ENCODE measurements around the gene NAA16.
"Not testable (repeated sequence)": the region's sequence is repeated elsewhere in the genome, so short reads cannot be mapped to it uniquely, and the experiment has no call there.

DNA sequence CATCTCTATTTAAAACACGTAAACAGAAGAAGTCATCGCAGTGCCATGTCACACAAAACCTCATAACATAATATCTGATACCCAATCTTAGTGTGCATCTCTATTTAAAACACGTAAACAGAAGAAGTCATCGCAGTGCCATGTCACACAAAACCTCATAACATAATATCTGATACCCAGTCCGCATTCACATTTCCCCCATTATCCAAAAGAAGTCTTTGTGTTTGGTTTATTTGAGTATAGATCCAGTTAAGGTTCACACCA is 45.2 kb downstream of the NAA16 start:
- TF ChIP-seq, protein P1, sequence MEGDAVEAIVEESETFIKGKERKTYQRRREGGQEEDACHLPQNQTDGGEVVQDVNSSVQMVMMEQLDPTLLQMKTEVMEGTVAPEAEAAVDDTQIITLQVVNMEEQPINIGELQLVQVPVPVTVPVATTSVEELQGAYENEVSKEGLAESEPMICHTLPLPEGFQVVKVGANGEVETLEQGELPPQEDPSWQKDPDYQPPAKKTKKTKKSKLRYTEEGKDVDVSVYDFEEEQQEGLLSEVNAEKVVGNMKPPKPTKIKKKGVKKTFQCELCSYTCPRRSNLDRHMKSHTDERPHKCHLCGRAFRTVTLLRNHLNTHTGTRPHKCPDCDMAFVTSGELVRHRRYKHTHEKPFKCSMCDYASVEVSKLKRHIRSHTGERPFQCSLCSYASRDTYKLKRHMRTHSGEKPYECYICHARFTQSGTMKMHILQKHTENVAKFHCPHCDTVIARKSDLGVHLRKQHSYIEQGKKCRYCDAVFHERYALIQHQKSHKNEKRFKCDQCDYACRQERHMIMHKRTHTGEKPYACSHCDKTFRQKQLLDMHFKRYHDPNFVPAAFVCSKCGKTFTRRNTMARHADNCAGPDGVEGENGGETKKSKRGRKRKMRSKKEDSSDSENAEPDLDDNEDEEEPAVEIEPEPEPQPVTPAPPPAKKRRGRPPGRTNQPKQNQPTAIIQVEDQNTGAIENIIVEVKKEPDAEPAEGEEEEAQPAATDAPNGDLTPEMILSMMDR (IDR thresholded peaks at IDR 0.05): not testable (repeated sequence)
- not testable (repeated sequence) for TF ChIP-seq POLR2A (IDR thresholded peaks at IDR 0.05)

Data from body of pancreas (tissue), 4 donors.